OCI-LY1 (cell line): ENCODE measurements around the gene SHC4.

Experiments used
- H2AFZ ChIP-seq: fragments of 200-600 bp; sonication (generic), shearing (Covaris generic); 2 replicates; pipeline ENCODE4 v1.6.0; 2014; ENCODE audit warnings: antibody characterized with exemption, mild to moderate bottlenecking, low read length
- H3F3A ChIP-seq: fragments of 200-600 bp; sonication (generic), shearing (Covaris generic); 2 replicates; pipeline ENCODE4 v1.6.0; 2014; ENCODE audit warnings: mild to moderate bottlenecking, antibody characterized with exemption, low read length, moderate library complexity; ENCODE audit not compliant: insufficient read depth
- H3K27ac ChIP-seq: fragments of 200-600 bp; sonication (generic); 2 replicates; pipeline ENCODE4 v1.5.1; 2014; ENCODE audit warnings: low read length, mixed run types, mild to moderate bottlenecking, low read depth; ENCODE audit not compliant: poor library complexity, severe bottlenecking
- H3K27me3 ChIP-seq: fragments of 200-600 bp; sonication (generic); 2 replicates; pipeline ENCODE4 v1.6.0; 2014; ENCODE audit warnings: antibody characterized with exemption, mild to moderate bottlenecking, low read length, moderate library complexity; ENCODE audit not compliant: insufficient read depth
- H3K36me3 ChIP-seq: fragments of 200-600 bp; sonication (generic); 2 replicates; pipeline ENCODE4 v1.6.1; 2014; ENCODE audit warnings: mild to moderate bottlenecking, antibody characterized with exemption, low read length, moderate library complexity, mixed read lengths; ENCODE audit not compliant: insufficient read depth
- H3K4me1 ChIP-seq: fragments of 200-600 bp; sonication (generic); 2 replicates; pipeline ENCODE4 v1.5.1; 2014; ENCODE audit warnings: mild to moderate bottlenecking, low read length, moderate library complexity; ENCODE audit not compliant: insufficient read depth, severe bottlenecking
- H3K4me2 ChIP-seq: fragments of 200-600 bp; sonication (generic), shearing (Covaris generic); 2 replicates; pipeline ENCODE4 v1.6.1; 2014; ENCODE audit warnings: low read length
- H3K4me3 ChIP-seq: fragments of 200-600 bp; sonication (generic); 2 replicates; pipeline ENCODE4 v1.5.1; 2014; ENCODE audit warnings: low read length, low read depth, mild to moderate bottlenecking, mixed read lengths; ENCODE audit not compliant: poor library complexity, severe bottlenecking
- H3K79me2 ChIP-seq: fragments of 200-600 bp; shearing (Covaris generic); 2 replicates; pipeline ENCODE4 v1.6.1; 2016; ENCODE audit warnings: mixed run types, low read length, mixed read lengths; ENCODE audit not compliant: insufficient read depth
- H3K9ac ChIP-seq: fragments of 200-600 bp; sonication (generic), shearing (Covaris generic); 2 replicates; pipeline ENCODE4 v1.6.1; 2014; ENCODE audit warnings: mild to moderate bottlenecking, low read length, mixed read lengths
- H3K9me2 ChIP-seq: fragments of 200-600 bp; sonication (generic), shearing (Covaris generic); 2 replicates; pipeline ENCODE4 v1.6.1; 2014; ENCODE audit warnings: low read depth, mild to moderate bottlenecking, low read length, mixed read lengths
- H3K9me3 ChIP-seq: fragments of 200-600 bp; shearing (Covaris generic); 2 replicates; pipeline ENCODE4 v1.6.1; 2014; ENCODE audit warnings: low read length, mixed read lengths
- H4K20me1 ChIP-seq: fragments of 200-600 bp; sonication (generic), shearing (Covaris generic); 2 replicates; pipeline ENCODE4 v1.6.0; 2016; ENCODE audit warnings: mild to moderate bottlenecking, low read length; ENCODE audit not compliant: insufficient read depth
- EZH2 ChIP-seq: fragments of 200-600 bp; sonication (generic), shearing (Covaris generic); IDR thresholded peaks from 2 replicates; pipeline ENCODE4 v1.8.0; 2017; ENCODE audit warnings: borderline replicate concordance, mixed run types, mild to moderate bottlenecking, antibody characterized with exemption, low read length, moderate library complexity, mixed read lengths
- TF ChIP-seq, protein P1 (sequence below): fragments of 200-600 bp; sonication (generic), shearing (Covaris generic); IDR thresholded peaks from 2 replicates; pipeline ENCODE4 v1.5.1; 2017; ENCODE audit warnings: mild to moderate bottlenecking, antibody characterized with exemption, low read length, moderate library complexity, mixed read lengths

SHC4 gene, protein sequence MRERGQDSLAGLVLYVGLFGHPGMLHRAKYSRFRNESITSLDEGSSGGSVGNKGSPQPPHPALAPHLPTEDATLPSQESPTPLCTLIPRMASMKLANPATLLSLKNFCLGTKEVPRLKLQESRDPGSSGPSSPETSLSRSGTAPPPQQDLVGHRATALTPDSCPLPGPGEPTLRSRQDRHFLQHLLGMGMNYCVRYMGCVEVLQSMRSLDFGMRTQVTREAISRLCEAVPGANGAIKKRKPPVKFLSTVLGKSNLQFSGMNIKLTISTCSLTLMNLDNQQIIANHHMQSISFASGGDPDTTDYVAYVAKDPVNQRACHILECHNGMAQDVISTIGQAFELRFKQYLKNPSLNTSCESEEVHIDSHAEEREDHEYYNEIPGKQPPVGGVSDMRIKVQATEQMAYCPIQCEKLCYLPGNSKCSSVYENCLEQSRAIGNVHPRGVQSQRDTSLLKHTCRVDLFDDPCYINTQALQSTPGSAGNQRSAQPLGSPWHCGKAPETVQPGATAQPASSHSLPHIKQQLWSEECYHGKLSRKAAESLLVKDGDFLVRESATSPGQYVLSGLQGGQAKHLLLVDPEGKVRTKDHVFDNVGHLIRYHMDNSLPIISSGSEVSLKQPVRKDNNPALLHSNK

DNA sequence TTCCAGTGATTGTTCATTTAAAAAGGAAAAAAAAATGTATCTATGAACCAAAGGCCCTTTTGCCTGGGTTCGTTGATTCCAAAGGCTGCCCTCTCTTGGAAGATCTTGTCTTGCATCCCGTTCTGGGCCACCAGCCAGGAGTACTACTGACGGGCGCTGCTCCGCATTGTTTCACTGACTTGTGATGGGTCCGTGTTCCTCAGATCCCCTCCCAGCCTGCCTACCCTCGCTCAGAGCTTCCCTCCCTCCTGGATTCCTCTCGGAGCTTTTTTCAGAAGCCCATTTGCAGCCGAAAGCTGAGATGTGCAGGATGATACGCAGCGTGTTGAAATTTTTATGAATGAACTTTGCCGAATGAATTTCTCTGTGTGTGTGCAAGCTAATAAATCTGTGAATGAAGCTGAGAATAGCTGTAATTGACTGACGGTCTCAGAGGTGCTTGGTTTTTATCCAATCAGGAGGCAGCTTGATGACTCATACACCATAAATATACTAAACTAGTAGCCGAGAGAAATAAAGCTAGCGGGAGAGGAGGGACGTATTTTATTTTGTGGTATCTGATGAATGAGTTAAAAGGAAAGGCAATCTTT lies at the start of gene SHC4:
Gene SHC4 (minus strand): TSS at position 396 of the 590 bp plus-strand sequence. CDS start 904 bp downstream, outside the sequence.
- no peaks in the 10 kb centered on the region for H3K4me1 ChIP-seq
- H3K9me3 ChIP-seq = no peaks in the 10 kb centered on the region
- H4K20me1 ChIP-seq = no peaks in the 10 kb centered on the region
- no peak within 1 kb of the TSS for H3K4me3 ChIP-seq
- no peak within 1 kb of the TSS for H3K27ac ChIP-seq
- no peak within 1 kb of the TSS for H3K4me2 ChIP-seq
- no peaks in the 10 kb centered on the region for H3F3A ChIP-seq
- H3K9me2 ChIP-seq = no peaks in the 10 kb centered on the region
- no peaks in the 10 kb centered on the region for H3K36me3 ChIP-seq
- H2AFZ ChIP-seq = no peak within 1 kb of the TSS
- no peaks in the 10 kb centered on the region for H3K27me3 ChIP-seq
- no peak within 1 kb of the TSS for H3K9ac ChIP-seq
- no peaks in the 10 kb centered on the region for H3K79me2 ChIP-seq
- TF ChIP-seq, protein P1, sequence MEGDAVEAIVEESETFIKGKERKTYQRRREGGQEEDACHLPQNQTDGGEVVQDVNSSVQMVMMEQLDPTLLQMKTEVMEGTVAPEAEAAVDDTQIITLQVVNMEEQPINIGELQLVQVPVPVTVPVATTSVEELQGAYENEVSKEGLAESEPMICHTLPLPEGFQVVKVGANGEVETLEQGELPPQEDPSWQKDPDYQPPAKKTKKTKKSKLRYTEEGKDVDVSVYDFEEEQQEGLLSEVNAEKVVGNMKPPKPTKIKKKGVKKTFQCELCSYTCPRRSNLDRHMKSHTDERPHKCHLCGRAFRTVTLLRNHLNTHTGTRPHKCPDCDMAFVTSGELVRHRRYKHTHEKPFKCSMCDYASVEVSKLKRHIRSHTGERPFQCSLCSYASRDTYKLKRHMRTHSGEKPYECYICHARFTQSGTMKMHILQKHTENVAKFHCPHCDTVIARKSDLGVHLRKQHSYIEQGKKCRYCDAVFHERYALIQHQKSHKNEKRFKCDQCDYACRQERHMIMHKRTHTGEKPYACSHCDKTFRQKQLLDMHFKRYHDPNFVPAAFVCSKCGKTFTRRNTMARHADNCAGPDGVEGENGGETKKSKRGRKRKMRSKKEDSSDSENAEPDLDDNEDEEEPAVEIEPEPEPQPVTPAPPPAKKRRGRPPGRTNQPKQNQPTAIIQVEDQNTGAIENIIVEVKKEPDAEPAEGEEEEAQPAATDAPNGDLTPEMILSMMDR = no peak
- TF ChIP-seq EZH2 = no peak

DNA sequence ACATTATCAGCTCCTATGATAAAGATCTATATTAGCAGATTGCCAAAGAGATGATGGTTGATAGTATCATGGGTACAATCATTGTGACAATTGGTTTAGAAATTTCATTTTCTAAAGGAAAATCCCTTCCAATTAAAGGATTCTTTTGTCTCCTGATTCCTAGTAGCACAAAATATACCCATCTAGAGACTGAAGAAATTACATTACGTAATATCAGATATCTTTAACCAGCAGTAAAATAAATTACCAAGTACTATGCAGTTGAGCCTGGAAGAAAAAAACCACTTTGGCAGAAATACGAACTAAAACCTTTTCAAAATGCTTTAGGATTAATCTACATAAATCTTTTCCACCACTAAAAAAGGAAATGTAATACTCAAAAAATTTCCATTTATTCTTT lies 35.6 kb upstream of the SHC4 start:
- Histone ChIP-seq H3K9me2 (no peaks in the 10 kb centered on the region), H3K9ac (no peak overlapping the region), H3K27ac (no peak overlapping the region), H3F3A (peaks cover 3% of the 10 kb centered on the region; the same call in 1 of the 2 replicates), H3K9me3 (no peaks in the 10 kb centered on the region), H3K4me3 (no peak overlapping the region), H3K27me3 (no peaks in the 10 kb centered on the region), H3K4me1 (no peaks in the 10 kb centered on the region), H3K79me2 (no peaks in the 10 kb centered on the region), H2AFZ (no peak overlapping the region), H3K4me2 (no peak overlapping the region), H3K36me3 (peaks cover 32% of the 10 kb centered on the region), H4K20me1 (no peaks in the 10 kb centered on the region)
- TF ChIP-seq EZH2 = no peak
- TF ChIP-seq, protein P1 = no peak

DNA sequence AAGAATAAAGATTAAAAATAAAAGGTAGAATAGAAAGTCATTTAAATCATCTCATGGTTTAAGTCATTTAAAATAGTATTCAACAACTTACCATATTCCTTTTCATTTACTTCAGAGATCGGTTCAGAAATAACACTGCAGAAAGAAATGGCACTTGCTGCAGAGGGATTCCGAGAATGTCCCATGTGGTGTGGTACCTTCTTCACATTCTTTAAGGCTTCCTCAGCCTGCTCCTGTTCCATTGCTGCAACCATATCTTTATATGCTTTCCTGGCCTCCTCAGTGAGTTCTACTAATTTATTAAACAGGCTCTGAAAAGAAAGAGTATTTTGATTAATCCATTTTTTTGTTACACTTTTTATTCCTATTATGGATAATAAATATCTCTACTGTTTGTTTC lies 32.6 kb upstream of the SHC4 start:
- Histone ChIP-seq H3K79me2 (no peaks in the 10 kb centered on the region), H3K9me2 (no peaks in the 10 kb centered on the region), H3K4me3 (no peak overlapping the region), H3K4me1 (no peaks in the 10 kb centered on the region), H4K20me1 (no peaks in the 10 kb centered on the region), H3K36me3 (peaks cover 39% of the 10 kb centered on the region), H3K9ac (no peak overlapping the region), H3F3A (peaks cover 3% of the 10 kb centered on the region; the same call in 1 of the 2 replicates), H2AFZ (no peak overlapping the region), H3K27ac (no peak overlapping the region), H3K9me3 (no peaks in the 10 kb centered on the region), H3K27me3 (no peaks in the 10 kb centered on the region), H3K4me2 (no peak overlapping the region)
- no peak for TF ChIP-seq EZH2
- TF ChIP-seq, protein P1 = no peak
